Stimulated activated naive CD8-positive, alpha-beta T cell treated with anti-CD3 and anti-CD28 coated beads, Interleukin-15, Interleukin-2, amounts not matched to agents 100 ng/mL and 50 ng/mL, for 24 hours (primary cell): ENCODE results near the gene TRPC4.

ENCODE experiments used
- H3K27ac Mint-ChIP-seq: one replicate; pipeline ENCODE4 v1.8.0; 2021; ENCODE audit warnings: mild to moderate bottlenecking, mixed read lengths
- H3K27me3 Mint-ChIP-seq: one replicate; pipeline ENCODE4 v1.8.0; 2021; ENCODE audit warnings: mixed read lengths
- H3K36me3 Mint-ChIP-seq: one replicate; pipeline ENCODE4 v1.8.0; 2021; ENCODE audit warnings: low read depth, mixed read lengths
- H3K4me1 Mint-ChIP-seq: one replicate; pipeline ENCODE4 v1.8.0; 2021; ENCODE audit warnings: low read depth, mixed read lengths
- H3K4me3 Mint-ChIP-seq: one replicate; pipeline ENCODE4 v1.8.0; 2021; ENCODE audit warnings: mild to moderate bottlenecking, mixed read lengths
- H3K9me3 Mint-ChIP-seq: one replicate; pipeline ENCODE4 v1.8.0; 2021; ENCODE audit warnings: mixed read lengths

TRPC4 gene

DNA sequence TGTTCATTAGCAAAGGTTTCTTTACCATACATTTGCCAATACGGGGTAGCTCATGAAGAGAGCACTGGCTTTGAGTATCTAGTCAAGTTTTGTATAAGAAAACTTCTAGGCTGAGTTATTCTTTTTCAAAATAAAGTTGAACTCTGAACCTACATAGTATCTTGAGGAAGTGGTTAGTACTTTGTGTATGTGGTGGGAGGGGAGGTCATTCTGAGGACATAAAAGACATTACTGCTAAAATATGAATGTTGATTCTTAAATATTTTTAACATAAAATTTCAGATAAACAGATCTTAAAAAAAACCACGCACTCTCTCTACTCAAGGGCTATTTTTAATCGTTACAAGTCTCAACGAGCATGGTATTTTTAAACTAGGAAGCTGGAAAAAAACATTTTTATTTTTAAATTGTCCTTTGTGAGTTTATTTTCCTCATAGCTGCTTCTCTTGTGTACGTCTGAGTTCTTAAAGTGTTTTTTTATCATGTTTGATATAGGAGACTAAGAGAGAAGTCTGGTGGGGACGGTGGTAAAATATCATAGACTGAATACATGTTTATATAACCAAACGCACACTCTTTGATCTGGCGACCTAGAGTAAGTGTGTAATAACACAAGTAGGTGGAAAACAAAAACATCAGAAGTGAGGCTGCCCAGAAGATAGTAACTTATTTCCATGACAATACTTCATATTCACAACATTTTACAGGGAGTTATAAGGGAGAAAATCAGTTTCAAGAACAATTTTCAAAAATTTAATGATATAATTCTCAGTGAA is 153.0 kb downstream of the TRPC4 start:
- Mint-ChIP-seq H3K9me3 (peaks cover 4% of the 10 kb centered on the region), H3K27ac (no peak overlapping the region), H3K36me3 (no peaks in the 10 kb centered on the region), H3K4me1 (no peaks in the 10 kb centered on the region), H3K27me3 (no peaks in the 10 kb centered on the region), H3K4me3 (no peak overlapping the region)

DNA sequence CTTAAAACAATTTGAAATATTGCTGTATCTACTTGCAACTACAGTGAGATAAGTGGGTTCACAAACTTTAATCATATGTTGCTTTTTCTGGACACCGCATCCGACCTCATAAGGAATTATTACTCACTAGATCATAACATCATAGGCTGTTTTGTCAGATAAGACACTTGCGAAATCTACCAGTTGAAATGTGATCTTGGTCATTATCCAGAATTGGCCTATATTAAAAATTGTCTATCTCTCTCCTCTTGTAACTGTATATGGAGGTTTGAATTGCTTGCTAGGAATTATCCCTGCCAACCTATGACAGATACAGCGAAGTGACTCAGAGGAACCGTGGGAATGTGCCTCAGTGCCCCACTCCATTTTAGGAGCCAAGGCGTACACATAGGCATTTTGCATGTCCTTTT is 154.0 kb downstream of the TRPC4 start:
- Mint-ChIP-seq H3K9me3 (peaks cover 4% of the 10 kb centered on the region), H3K27me3 (no peaks in the 10 kb centered on the region), H3K27ac (no peak overlapping the region), H3K36me3 (no peaks in the 10 kb centered on the region), H3K4me3 (no peak overlapping the region), H3K4me1 (no peaks in the 10 kb centered on the region)

DNA sequence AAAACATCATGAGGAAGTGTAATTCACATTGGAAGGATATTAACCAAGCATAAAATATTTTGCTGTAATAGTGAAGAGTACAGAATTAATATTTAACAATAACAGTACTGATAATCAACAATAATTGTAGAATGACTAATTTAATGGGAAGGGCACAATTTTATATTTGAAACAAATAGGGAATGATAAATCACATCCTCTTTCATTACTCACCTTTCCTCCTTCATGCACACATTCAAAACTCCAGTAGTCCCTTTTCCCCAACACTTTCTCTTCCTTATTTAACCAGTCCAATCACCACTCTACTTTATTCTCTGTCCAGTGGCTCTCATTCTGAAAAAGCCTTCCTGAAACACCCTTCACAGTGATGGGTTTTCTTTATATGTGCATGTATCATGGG is 160.3 kb downstream of the TRPC4 start:
- Mint-ChIP-seq H3K4me1 (no peaks in the 10 kb centered on the region), H3K4me3 (no peak overlapping the region), H3K9me3 (no peaks in the 10 kb centered on the region), H3K27ac (no peak overlapping the region), H3K36me3 (no peaks in the 10 kb centered on the region), H3K27me3 (no peaks in the 10 kb centered on the region)

DNA sequence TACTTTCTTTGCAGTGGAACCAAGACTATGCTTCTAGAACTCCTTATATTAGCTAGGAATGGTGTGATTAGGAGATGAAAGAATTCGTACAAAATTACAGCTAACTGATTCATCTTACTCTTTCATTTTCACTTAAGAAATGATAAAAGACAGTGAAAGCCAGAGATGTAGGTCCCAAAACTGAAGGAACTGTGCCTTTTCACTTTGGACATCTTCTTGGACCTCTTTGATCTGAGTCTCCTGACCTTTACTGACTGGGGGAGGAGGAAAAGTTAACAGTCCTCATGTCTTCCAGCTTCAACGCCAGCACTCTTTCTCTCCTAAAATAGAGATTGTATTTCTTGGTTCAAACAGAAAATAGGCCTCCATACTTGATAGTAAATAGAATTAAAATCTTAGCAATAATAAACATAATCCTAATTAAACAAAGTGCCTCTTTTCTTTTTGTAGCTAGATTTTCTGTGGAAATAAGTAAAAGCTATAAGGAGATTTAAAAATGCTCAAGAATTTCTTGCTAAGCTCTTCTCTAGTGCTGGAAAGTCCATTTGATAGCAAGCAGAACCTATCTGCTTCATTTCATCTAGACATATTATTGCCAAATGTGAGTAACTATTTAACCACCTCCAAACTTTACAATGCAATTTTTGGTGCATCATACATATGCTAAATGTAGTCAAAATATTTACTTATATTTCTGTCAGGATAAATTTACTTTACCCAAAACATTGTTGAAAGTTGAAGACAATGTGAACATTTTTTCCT is 161.7 kb downstream of the TRPC4 start:
- Mint-ChIP-seq H3K27ac (no peak overlapping the region), H3K27me3 (no peaks in the 10 kb centered on the region), H3K9me3 (no peaks in the 10 kb centered on the region), H3K36me3 (no peaks in the 10 kb centered on the region), H3K4me3 (no peak overlapping the region), H3K4me1 (no peaks in the 10 kb centered on the region)

DNA sequence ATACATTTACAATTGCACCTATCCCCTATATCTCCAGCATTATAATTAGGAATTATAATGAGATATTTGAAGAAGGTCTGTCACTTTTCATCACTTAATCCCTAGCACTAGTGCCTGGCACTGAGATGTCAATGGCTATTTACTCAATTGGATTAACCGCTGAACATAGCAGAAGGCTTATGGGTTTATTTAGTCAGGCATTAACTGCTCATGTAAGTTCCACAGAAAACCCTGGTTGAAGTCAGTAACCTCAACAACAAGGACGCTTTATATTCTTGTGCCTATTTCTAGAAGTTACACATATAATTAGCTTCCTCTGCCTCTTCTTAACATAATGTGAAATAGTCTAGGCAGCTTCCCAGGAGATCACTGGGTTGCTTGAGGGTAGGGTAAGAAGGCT is 163.5 kb downstream of the TRPC4 start:
- Mint-ChIP-seq H3K4me1 (no peaks in the 10 kb centered on the region), H3K9me3 (peaks cover 3% of the 10 kb centered on the region), H3K27me3 (no peaks in the 10 kb centered on the region), H3K4me3 (no peak overlapping the region), H3K27ac (no peak overlapping the region), H3K36me3 (no peaks in the 10 kb centered on the region)

DNA sequence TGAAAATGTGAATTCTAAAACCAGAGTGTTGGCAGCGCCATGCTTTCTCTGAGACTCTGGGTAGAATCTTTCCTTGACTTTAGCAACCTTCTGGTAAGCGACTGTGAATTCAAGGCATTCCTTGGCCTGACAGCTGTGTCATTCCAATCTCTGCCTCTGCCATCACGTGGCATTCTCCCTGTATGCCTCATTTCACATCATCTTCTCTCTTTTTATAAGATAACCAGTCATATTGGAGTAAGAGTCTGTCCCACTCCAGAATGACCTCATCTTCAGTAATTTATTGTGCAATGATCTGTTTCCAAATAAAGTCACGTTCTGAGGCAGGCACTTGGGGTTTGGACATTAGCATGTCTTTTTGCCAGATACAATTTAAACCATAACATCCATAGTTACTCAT is 167.6 kb downstream of the TRPC4 start:
- Mint-ChIP-seq H3K4me3 (no peak overlapping the region), H3K36me3 (no peaks in the 10 kb centered on the region), H3K9me3 (peaks cover 10% of the 10 kb centered on the region), H3K4me1 (no peaks in the 10 kb centered on the region), H3K27ac (no peak overlapping the region), H3K27me3 (no peaks in the 10 kb centered on the region)

DNA sequence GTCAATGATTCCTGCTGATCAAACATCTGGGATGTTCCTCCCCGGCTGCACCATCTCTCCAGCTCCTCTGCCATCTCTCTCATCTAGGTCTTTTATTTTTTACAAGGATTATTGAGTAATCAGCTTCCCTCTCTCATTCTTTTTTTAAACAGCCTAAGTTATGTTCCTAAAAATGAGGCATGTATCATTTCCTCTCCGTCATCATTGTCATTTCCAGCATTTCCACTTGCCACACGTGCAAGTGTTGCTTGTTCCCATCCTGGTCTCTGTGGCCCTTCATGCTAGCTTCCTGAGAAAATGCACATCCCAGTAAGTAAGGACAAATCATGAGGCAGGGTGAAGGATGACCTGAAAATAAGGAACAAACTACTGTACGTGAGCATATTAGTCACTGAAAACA is 168.3 kb downstream of the TRPC4 start:
- no peak overlapping the region for H3K4me3 Mint-ChIP-seq
- H3K27me3 Mint-ChIP-seq: no peaks in the 10 kb centered on the region

DNA sequence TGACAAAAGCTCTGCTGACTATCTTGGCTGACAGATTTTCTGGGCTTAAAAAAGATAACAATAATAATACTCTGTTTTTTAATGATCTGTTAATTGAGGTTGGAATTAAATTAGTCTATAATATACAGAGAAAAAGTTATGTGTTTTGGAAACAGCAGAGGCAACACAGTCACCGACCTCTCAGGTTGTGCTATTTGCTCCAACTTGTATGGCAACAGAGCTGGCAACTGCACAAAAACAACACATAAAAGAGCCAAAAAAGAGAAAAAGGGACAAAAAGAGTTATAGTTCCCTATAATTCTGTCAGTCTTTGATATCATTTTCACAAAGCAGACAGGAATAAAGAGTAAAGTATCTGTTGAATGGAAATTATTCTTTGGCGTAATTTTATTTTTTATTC is 168.7 kb downstream of the TRPC4 start:
- H3K27me3 Mint-ChIP-seq: no peaks in the 10 kb centered on the region
- H3K36me3 Mint-ChIP-seq: no peaks in the 10 kb centered on the region
- H3K27ac Mint-ChIP-seq: no peak overlapping the region
- no peaks in the 10 kb centered on the region for H3K4me1 Mint-ChIP-seq
- H3K9me3 Mint-ChIP-seq: peaks cover 10% of the 10 kb centered on the region
- no peak overlapping the region for H3K4me3 Mint-ChIP-seq

More for the DNA sequence above, 168.3 kb downstream of the TRPC4 start:
- Mint-ChIP-seq H3K27ac (no peak overlapping the region), H3K9me3 (peaks cover 10% of the 10 kb centered on the region), H3K36me3 (no peaks in the 10 kb centered on the region), H3K4me1 (no peaks in the 10 kb centered on the region)

DNA sequence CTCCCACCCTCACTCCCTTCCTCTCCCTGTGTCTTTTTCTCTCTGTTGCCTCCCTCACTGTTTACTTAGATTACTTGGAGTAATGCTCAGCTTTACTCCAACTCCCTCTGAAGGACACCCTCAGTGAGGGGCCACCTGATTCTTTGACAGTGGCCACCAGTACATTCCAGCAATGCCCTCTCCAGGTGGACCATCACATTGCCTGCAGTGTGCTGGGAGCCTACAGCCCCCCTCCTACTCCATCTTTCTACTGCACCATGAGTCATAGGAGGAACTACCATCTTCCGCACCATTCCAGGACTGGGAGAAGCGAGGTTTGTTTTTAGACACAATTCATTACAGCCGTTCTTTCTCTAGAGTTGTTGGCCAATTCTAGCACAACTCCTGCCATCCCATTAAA is 174.4 kb downstream of the TRPC4 start:
- H3K27me3 Mint-ChIP-seq: no peaks in the 10 kb centered on the region
- no peak overlapping the region for H3K4me3 Mint-ChIP-seq
- no peak overlapping the region for H3K27ac Mint-ChIP-seq
- H3K36me3 Mint-ChIP-seq: no peaks in the 10 kb centered on the region
- peaks cover 6% of the 10 kb centered on the region for H3K9me3 Mint-ChIP-seq
- no peaks in the 10 kb centered on the region for H3K4me1 Mint-ChIP-seq

DNA sequence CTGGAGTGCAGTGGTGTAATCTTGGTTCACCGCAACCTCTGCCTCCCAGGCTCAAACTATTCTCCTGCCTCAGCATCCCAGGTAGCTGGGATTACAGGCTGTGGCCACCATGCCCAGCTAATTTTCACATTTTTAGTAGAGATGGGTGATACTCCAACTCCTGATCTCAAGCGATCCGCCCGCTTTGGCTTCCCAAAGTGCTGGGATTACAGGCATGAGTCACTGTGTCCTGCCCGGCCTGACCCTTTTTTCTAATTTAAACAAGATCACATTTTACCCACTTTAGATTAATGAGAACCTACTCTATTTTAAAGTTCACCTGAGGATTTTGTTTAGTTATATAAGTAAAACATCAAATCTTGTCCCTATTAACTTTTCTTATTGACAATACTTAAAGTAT is 179.2 kb downstream of the TRPC4 start:
- Mint-ChIP-seq H3K4me3 (no peak overlapping the region), H3K4me1 (no peaks in the 10 kb centered on the region), H3K27ac (no peak overlapping the region), H3K36me3 (no peaks in the 10 kb centered on the region), H3K9me3 (peaks cover 8% of the 10 kb centered on the region), H3K27me3 (no peaks in the 10 kb centered on the region)

DNA sequence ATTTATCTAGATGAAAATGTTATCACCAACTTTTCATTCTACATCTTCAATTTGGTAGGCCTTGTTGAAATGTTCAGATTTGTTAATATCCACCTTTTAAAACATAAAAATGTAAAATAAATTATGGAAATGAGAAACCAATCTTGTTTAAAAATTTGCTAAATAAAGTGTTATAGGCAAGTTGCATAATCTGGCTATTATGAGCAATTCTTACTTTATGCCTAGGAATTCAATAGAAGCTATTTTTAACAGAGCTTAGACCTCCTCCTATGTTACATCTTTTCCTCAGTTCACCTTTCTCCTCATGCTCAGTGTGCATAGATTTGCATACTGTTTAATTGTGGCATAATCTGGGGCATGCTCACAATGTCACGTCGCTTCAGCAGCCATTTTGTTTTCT is 183.1 kb downstream of the TRPC4 start:
- Mint-ChIP-seq H3K27ac (no peak overlapping the region), H3K27me3 (no peaks in the 10 kb centered on the region), H3K4me3 (no peak overlapping the region), H3K9me3 (peaks cover 8% of the 10 kb centered on the region), H3K36me3 (no peaks in the 10 kb centered on the region), H3K4me1 (no peaks in the 10 kb centered on the region)

DNA sequence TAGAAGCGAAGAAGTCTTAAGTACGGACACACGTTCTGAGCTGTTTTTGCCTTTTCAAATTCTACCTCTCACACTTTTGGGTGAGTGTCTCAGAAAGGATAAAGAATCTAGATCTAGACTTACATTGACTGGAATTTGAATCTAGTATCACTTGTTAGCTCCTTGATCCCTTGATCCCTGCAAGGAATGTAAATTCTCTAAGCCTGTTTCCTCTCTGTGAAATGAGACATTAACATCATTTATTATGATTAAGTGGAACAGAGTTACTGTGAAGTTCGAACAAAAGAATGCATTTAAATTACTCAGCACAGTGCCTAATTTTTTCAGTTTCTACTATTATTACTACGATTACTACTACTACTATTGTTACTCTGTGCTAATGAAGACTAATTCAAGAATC is 184.4 kb downstream of the TRPC4 start:
- H3K27me3 Mint-ChIP-seq: no peaks in the 10 kb centered on the region
- H3K9me3 Mint-ChIP-seq: peaks cover 8% of the 10 kb centered on the region
- no peaks in the 10 kb centered on the region for H3K4me1 Mint-ChIP-seq
- no peaks in the 10 kb centered on the region for H3K36me3 Mint-ChIP-seq
- no peak overlapping the region for H3K27ac Mint-ChIP-seq
- no peak overlapping the region for H3K4me3 Mint-ChIP-seq

DNA sequence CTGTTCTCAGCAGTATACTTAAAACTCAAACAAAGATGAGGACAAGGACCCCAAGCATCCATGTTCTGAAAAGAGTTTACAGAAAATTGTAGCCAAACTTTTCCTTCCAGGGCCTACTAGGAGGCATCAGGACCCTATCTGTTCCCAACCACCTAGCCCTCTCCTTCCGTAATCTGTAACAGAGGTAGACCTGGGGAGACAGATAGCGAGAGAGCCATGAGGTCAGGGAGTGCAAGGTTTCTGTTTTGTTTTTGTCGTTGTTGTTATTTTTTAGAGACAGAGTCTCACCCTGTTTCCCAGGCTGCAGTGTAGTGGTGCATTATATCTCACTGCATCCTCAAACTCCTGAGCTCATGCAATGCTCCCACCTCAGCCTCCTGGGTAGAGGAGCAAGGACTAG is 187.1 kb downstream of the TRPC4 start:
- Mint-ChIP-seq H3K9me3 (peaks cover 4% of the 10 kb centered on the region), H3K36me3 (no peaks in the 10 kb centered on the region), H3K27ac (no peak overlapping the region), H3K4me3 (no peak overlapping the region), H3K4me1 (no peaks in the 10 kb centered on the region), H3K27me3 (no peaks in the 10 kb centered on the region)

DNA sequence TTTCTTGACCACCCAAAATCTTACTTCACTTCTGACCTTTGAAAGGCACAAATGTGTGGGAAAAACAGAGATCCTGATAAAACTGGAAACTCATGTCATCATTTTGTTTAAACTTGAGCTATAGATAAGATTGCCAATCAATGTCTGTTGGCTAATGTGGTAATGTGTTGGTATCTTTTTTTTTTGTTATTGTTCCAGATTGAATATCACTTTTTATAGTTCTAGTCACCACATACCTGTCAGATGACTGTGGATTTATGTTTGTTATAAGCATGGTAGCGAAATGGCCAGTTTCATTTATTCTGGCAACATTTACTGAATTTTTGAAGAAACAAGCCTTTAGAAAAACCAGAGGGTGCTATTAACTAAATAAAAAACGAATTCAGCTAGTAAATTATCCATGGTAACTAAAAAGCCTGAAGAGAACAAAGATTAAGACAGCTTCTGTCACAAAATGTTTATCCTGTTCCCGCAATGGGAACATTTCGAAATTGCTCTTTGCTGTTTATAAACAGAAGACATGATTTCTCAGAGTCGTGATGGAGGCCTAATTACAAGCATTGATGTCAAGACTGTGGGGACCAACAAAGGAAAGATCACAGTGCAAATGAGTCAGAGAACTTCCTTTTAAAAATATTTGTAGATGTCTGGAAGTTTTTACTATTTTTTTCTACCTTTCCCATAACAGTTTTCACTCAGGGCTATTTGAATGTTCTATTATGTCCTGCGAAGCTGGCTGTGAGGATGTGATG is 188.1 kb downstream of the TRPC4 start:
- H3K9me3 Mint-ChIP-seq: no peaks in the 10 kb centered on the region
- no peaks in the 10 kb centered on the region for H3K36me3 Mint-ChIP-seq
- H3K27ac Mint-ChIP-seq: no peak overlapping the region
- H3K4me1 Mint-ChIP-seq: no peaks in the 10 kb centered on the region
- no peak overlapping the region for H3K4me3 Mint-ChIP-seq
- no peaks in the 10 kb centered on the region for H3K27me3 Mint-ChIP-seq

DNA sequence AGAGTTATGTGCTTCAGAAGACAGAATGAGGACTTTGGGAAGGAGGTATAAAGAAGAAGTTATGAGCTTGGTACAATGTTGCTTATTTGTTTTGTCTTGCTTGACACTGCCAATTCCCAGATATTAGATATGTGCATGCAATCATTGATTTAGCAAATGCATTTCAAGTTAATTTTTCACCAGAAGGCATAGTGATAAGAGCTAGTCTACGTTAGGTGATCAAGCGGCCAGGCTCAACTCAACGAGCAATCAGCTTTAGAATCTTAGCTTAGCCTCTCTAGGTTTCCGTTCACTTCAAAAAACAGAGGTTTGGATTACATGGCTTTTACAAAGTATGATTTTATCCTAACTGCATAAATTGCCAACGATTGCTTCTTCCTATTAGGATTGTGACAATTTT is 189.4 kb downstream of the TRPC4 start:
- Mint-ChIP-seq H3K27me3 (no peaks in the 10 kb centered on the region), H3K4me1 (no peaks in the 10 kb centered on the region), H3K36me3 (no peaks in the 10 kb centered on the region), H3K4me3 (no peak overlapping the region), H3K27ac (no peak overlapping the region), H3K9me3 (peaks cover 6% of the 10 kb centered on the region)
